ENCODE measurements around the gene TARBP1.

TARBP1 gene

DNA sequence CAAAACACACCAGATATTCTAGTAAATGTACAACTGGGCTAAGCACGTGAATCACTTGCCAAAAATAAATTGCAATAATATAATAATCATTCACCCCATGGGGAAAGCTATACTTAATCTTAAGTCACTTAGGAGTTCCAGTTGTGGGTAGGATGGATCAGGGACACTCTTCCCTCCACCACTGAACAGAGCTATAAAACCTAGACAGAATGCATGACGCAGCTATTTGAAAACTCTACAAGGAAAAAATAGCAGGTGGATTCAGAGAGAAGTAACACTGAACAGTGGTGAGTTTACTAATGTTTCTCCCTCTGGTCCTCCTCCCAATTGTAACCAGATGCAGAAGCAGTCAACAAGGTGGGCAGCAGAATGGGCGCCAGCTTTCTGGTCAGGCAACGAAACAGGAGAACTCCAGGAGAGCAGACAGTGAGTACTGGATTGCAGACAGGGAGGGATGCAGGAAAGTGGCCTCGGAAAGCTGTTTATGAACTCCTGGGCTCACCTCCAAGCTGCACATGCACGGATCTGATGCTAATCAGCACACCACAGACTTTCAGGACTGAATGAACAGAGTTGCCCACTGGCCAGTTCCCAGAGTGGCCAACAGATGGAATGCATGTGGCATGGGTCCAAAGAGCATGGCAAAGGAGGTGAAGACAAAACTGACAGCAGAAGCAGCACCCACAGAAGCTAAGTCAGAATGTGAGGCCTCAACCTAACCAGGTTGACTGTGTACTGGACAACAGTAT is 41.4 kb downstream of the TARBP1 start:
- H3K27ac ChIP-seq (replicated peaks): no peak overlapping the region
- no peak for TF ChIP-seq SPI1 (IDR thresholded peaks at IDR 0.05; ENCODE audit: borderline replicate concordance, low read depth)
- TF ChIP-seq, protein P1, sequence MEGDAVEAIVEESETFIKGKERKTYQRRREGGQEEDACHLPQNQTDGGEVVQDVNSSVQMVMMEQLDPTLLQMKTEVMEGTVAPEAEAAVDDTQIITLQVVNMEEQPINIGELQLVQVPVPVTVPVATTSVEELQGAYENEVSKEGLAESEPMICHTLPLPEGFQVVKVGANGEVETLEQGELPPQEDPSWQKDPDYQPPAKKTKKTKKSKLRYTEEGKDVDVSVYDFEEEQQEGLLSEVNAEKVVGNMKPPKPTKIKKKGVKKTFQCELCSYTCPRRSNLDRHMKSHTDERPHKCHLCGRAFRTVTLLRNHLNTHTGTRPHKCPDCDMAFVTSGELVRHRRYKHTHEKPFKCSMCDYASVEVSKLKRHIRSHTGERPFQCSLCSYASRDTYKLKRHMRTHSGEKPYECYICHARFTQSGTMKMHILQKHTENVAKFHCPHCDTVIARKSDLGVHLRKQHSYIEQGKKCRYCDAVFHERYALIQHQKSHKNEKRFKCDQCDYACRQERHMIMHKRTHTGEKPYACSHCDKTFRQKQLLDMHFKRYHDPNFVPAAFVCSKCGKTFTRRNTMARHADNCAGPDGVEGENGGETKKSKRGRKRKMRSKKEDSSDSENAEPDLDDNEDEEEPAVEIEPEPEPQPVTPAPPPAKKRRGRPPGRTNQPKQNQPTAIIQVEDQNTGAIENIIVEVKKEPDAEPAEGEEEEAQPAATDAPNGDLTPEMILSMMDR (IDR thresholded peaks at IDR 0.05; ENCODE audit: insufficient read depth, low read length): no peak
- TF ChIP-seq, protein P2, sequence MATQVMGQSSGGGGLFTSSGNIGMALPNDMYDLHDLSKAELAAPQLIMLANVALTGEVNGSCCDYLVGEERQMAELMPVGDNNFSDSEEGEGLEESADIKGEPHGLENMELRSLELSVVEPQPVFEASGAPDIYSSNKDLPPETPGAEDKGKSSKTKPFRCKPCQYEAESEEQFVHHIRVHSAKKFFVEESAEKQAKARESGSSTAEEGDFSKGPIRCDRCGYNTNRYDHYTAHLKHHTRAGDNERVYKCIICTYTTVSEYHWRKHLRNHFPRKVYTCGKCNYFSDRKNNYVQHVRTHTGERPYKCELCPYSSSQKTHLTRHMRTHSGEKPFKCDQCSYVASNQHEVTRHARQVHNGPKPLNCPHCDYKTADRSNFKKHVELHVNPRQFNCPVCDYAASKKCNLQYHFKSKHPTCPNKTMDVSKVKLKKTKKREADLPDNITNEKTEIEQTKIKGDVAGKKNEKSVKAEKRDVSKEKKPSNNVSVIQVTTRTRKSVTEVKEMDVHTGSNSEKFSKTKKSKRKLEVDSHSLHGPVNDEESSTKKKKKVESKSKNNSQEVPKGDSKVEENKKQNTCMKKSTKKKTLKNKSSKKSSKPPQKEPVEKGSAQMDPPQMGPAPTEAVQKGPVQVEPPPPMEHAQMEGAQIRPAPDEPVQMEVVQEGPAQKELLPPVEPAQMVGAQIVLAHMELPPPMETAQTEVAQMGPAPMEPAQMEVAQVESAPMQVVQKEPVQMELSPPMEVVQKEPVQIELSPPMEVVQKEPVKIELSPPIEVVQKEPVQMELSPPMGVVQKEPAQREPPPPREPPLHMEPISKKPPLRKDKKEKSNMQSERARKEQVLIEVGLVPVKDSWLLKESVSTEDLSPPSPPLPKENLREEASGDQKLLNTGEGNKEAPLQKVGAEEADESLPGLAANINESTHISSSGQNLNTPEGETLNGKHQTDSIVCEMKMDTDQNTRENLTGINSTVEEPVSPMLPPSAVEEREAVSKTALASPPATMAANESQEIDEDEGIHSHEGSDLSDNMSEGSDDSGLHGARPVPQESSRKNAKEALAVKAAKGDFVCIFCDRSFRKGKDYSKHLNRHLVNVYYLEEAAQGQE (IDR thresholded peaks at IDR 0.05; ENCODE audit: insufficient replicate concordance, low read depth): no peak
- no peak for TF ChIP-seq GABPA (IDR thresholded peaks at IDR 0.05; ENCODE audit: low read depth)
- TF ChIP-seq POLR2AphosphoS5 (IDR thresholded peaks at IDR 0.05; ENCODE audit: low read depth): no peak
- no peak for DNase-seq (ENCODE audit: low read depth in 1 of 2, low spot score in 1 of 2)

DNA sequence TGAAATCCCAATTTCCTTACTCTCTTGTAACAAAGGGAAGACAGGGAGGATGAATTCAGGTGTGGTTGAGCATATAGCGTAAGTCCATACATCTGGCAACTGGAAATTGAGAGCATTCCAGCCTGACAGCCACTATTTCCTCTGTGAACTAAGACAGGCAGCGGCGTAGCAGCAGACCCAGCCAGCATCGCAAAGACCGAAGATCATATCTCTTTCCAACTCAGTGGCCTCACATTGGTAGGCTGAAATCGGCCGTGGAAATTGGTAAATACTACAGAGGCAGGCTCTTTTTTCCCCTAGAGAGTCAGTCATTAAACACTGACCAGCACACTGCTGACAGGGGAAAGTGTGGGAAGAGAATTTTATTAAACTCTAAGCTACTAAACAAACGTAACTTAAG is 43.4 kb downstream of the TARBP1 start:
- no peak for DNase-seq (ENCODE audit: low read depth in 1 of 2, low spot score in 1 of 2)
- Histone ChIP-seq H3K27ac (replicated peaks) (no peak overlapping the region), H3K4me3 (replicated peaks; ENCODE audit: insufficient read depth, low read length) (no peak overlapping the region), H3K27me3 (ENCODE audit: insufficient read depth, poor library complexity, severe bottlenecking) (no peaks in the 10 kb centered on the region)
- TF ChIP-seq POLR2AphosphoS5 (IDR thresholded peaks at IDR 0.05; ENCODE audit: low read depth) (no peak), GABPA (IDR thresholded peaks at IDR 0.05; ENCODE audit: low read depth) (no peak), SPI1 (IDR thresholded peaks at IDR 0.05; ENCODE audit: borderline replicate concordance, low read depth) (no peak)
- TF ChIP-seq, protein P1 (IDR thresholded peaks at IDR 0.05; ENCODE audit: insufficient read depth, low read length): no peak
- TF ChIP-seq, protein P2 (IDR thresholded peaks at IDR 0.05; ENCODE audit: insufficient replicate concordance, low read depth): no peak

More for the DNA sequence above, 41.4 kb downstream of the TARBP1 start:
- Histone ChIP-seq H3K4me3 (replicated peaks; ENCODE audit: insufficient read depth, low read length) (no peak overlapping the region), H3K27me3 (ENCODE audit: insufficient read depth, poor library complexity, severe bottlenecking) (no peaks in the 10 kb centered on the region)

DNA sequence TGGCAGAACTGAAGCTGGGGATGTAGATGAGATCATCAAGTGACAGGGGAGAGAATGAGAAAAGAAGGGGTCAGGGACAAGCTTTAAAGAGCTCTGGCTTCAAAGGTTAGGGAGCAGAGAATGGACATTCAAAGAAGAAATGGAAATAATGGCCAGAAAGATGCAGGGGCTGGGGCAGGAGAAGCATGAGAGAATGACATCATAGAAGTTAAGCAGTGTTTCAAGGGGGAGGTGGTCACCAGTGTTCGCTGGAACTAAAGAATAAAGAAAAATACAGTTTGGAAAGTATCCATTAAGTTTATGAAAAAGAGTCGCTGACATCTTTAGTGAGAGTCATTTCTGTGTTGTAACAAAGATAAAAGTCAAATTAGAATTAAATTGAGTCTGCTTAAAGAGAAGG is 44.3 kb downstream of the TARBP1 start:
- Histone ChIP-seq H3K27ac (replicated peaks) (no peak overlapping the region), H3K27me3 (ENCODE audit: insufficient read depth, poor library complexity, severe bottlenecking) (no peaks in the 10 kb centered on the region)

More for the DNA sequence above, 44.3 kb downstream of the TARBP1 start:
- DNase-seq (ENCODE audit: low read depth in 1 of 2, low spot score in 1 of 2): no peak
- H3K4me3 ChIP-seq (replicated peaks; ENCODE audit: insufficient read depth, low read length): no peak overlapping the region
- TF ChIP-seq, protein P1 (IDR thresholded peaks at IDR 0.05; ENCODE audit: insufficient read depth, low read length): no peak
- TF ChIP-seq, protein P2 (IDR thresholded peaks at IDR 0.05; ENCODE audit: insufficient replicate concordance, low read depth): no peak
- TF ChIP-seq POLR2AphosphoS5 (IDR thresholded peaks at IDR 0.05; ENCODE audit: low read depth) (no peak), GABPA (IDR thresholded peaks at IDR 0.05; ENCODE audit: low read depth) (no peak), SPI1 (IDR thresholded peaks at IDR 0.05; ENCODE audit: borderline replicate concordance, low read depth) (no peak)

Measured in HL-60 (cell line).